Subcutaneous adipose tissue (tissue), 4 donors: ENCODE data around the gene OMP. TPM values are rescaled to one million over a fixed set of nuclear protein-coding genes. Genes with fewer than 3 reads are reported as not detected.

ENCODE experiments used
- total RNA-seq, 4 donors: library from RNA; depleted of rRNA; stranded (reverse); fragments of >200 nt; gene quantifications; one replicate each; pipeline ENCODE4 v1.1.0, GENCODE V29; 2016
- TF ChIP-seq, protein P1 (sequence below): fragments of 450-650 bp; IDR thresholded peaks from one replicate; pipeline ENCODE4 v1.5.1; 2016; ENCODE audit warnings: low read depth, mild to moderate bottlenecking, control low read depth, antibody characterized with exemption, moderate library complexity

The OMP gene
- total RNA-seq, 4 donors from 2014 or later, result not detected

DNA sequence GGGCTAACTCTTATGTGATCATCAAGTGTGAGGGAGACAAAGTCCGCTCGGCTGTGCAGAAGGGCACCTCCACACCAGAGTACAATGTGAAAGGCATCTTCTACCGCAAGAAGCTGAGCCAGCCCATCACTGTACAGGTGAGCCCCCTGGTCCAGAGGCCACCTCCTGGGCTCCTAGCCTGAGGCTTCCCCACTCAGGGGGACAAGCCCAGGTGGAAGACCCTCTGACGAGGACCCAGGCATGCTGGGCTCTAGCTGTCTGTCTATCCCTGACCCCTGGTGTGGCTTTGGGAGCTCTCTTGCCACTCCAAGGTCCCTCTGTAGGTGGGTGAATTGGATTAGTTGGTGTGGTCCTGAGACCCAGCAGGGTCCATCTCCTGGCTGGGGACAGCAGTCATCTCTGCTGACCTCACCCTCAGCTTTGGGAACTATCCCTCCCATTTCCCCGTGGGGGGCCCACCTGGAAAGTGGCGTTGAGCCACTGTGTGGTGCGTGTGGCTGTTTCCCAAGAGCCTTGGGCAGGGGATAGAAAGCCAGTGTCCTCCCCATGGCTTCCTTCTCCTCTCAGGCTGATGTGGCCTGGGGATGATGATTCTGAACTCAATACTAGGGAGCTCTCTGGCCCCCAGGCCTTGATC, 20.1 kb downstream of the OMP start:
- TF ChIP-seq, protein P1, sequence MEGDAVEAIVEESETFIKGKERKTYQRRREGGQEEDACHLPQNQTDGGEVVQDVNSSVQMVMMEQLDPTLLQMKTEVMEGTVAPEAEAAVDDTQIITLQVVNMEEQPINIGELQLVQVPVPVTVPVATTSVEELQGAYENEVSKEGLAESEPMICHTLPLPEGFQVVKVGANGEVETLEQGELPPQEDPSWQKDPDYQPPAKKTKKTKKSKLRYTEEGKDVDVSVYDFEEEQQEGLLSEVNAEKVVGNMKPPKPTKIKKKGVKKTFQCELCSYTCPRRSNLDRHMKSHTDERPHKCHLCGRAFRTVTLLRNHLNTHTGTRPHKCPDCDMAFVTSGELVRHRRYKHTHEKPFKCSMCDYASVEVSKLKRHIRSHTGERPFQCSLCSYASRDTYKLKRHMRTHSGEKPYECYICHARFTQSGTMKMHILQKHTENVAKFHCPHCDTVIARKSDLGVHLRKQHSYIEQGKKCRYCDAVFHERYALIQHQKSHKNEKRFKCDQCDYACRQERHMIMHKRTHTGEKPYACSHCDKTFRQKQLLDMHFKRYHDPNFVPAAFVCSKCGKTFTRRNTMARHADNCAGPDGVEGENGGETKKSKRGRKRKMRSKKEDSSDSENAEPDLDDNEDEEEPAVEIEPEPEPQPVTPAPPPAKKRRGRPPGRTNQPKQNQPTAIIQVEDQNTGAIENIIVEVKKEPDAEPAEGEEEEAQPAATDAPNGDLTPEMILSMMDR, result no peak

DNA sequence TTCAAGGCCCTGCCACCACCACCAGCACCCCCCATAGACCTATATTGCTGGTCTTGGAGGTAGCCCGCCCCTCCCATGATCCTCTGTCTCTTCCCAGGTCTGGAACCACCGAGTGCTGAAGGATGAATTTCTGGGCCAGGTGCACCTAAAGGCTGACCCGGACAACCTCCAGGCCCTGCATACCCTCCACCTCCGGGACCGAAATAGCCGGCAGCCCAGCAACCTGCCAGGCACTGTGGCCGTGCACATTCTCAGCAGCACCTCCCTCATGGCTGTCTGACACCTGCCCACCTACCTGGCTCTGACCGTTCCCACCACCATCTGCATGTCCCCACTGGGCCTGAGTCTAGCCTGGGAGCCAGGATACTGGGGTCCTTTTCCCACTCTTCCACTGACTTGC, 21.0 kb downstream of the OMP start:
- TF ChIP-seq, protein P1, result no peak

DNA sequence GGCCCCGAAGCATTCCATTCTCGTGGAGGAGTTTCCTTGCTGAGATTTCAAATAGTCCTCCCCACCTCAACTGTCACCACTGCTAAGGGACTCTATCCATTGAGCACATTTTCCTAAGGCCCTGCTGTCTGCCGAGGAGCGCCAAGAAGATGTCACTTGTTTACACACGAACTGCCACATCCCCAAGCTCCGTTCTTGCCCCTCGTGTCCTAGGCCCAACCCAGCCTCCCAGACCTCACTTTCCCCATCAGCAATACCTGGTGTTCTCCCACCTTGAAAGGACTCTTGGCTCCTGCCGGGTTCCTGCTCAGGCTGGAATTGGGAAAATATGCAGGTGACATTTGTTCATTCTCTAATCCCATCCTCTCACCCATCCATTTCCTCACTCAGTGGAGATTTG, 21.4 kb downstream of the OMP start:
- TF ChIP-seq, protein P1, result no peak

DNA sequence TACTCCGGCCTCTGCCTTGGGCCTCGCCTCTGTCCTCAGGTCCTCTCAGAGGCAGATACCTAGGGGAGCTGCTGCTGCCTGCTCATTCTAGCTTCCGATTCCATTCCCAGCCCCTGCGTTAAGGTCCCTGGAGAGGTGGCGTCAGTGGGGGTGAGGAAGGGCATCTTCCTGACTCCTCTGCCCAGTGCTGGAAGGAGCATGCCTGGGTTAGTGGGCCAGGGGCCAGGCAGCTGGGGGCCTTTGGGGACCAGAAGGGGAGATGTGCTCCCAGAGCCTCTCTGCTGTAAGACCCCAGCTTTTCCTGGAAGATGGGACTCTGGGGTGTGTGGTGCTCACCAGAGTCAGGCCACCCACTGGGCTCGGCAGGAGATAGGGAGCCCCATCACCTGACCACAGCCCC, 21.8 kb downstream of the OMP start:
- TF ChIP-seq, protein P1, result no peak

DNA sequence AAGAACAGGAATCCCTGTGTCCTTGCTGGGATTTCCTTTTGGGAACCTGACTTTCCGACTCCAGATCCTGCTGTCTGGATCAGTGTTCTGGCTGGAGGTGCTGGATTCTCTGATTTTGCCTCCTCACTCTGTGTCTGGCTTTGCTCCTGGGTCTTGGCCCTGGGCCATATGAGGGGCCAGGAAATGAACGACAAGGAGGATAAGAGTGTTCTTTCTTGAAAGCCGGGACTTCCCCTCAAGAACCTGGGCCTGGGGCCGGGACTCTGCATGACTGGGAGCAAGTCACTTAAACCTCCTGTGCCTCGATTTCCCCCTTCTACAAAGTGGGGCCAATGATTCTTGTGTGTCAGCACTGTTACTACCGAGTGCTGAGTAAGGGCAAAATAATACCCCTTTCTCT, 22.6 kb downstream of the OMP start:
- TF ChIP-seq, protein P1, result no peak

DNA sequence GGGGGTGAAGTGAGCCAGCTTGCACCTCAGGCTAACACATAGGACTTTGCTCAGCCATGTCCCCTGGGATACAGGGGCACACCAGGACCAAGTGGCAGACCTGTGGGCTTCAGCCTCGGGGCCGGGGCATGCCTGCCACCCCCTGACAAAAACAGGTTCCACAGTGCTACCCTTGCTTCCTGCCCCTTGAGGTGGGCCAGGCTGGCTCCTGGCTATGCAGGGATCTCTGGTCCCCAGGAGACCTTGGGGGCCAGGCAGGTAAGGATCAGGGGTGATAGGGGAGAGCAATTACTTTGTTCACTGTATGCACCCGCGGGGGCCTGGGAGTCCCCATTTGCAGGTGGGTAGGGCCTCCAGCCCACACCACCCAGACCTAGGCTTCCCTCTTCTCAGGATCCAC, 23.1 kb downstream of the OMP start:
- TF ChIP-seq, protein P1, result no peak

DNA sequence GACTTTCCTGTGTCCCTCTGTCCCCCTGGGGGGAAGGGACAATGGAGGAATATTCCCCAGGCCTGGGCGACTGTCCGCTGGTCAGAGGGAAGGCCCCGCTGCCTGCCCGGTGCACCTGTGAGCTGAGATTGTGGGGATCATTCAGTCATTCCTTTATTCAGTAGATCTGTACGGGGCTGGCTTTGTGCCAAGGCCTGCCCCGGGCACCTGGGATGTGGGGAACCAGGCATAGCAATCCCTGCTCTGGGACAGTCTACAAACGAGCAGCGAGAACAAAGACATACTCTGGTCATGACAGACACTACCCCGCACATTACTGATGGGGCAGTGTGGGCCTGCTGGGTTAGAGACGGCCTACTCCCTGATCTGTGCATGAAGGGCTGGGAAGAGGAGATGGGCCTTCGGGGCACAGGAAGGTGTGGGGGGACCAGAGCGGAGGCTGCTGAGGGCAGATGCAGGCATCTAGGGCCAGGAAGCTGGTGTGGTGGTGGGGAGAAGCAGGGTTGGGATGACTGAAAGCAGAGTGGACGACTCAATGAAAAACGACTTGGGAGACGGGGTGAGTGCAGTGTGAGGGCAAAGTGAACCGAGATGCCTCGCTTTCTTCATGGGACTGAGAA, 23.6 kb downstream of the OMP start:
- TF ChIP-seq, protein P1, result no peak
